ENCODE results near the gene SMIM20. TPM values are rescaled to one million over a fixed set of nuclear protein-coding genes. Genes with fewer than 3 reads are reported as not detected.

The SMIM20 gene
- total and polyA plus RNA-seq, 8 donors = 19.4 to 85.3 (median 43.8) TPM; not detected in 1

DNA sequence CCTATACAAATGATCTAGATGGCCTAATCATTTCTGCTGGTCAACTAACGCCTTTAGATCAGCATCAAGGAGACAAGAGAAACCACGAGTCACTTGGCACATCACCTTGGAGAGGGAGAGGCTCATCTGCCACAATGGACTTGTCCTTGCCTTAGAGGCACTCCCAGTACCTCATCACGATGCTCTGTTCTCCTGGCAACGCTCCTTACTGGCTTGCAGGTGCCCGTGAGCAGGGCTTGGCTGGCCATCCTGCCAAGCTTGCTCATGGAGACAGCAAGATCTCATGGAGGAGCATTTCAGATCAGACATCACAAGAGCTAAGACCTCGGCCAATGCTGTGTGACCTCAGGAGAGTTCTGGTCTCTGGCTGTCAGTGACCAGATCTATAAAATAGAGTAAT lies 2.7 kb upstream of the SMIM20 start:
- Histone ChIP-seq H3K9me3 (no peaks in the 10 kb centered on the region), H3K36me3 (no peaks in the 10 kb centered on the region), H3K4me3 (no peak overlapping the region), H3K27ac (no peak overlapping the region), H3K27me3 (no peaks in the 10 kb centered on the region), H3K4me1 (peaks cover 15 to 25% (median 20%) of the 10 kb centered on the region in 4 donors)
- no peak for DNase-seq
- no peak for TF ChIP-seq POLR2A (IDR thresholded peaks at IDR 0.05)
- intact Hi-C loops (cut with DNase I; ENCODE audit: low total_unique reads) = no loop called here
- WGBS, 5 donors = 75 to 94% (median 75%) methylated on average over 6 of the region's 6 CpGs

DNA sequence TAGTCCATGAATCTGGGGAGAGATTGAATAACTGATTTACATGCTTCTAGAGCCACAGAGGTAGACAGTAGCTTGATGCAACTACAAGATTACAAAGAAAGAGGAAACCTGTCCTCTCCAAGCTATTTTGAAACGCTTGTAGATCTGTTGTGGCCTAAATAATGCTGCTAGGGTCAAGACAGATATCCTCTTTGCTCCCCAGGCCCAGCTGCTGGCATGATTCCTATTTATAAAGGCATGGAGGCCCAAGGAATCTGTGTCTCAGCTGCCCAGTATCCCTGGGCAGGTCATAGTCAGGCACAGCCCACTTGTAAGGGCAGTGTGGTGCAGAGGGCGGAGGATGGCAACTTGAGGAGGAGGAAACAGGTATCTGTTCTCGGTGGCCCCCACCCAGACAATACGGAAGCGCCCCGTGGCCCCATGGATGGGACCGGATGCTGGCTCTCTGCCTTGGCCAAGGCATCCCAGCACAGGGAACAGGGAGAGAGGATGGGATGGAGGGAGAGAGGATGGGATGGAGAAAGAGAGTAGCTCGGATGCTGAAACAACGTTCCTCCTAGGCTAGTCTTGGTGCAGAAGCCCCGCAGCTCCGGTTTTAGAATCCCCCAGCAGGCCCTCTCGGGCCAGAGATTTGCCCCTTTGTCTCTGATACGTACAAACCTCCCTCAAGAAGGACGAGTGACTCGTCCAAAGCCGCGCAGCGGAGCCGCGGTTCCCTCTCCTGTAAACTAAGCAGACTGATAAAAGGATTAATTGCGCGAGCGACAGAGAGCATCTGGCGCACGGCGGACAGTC lies 767 bp upstream of the SMIM20 start:
- H3K27ac ChIP-seq = peak overlapping the region; percentile 53 to 95 (median 92)
- H3K4me3 ChIP-seq = peak overlapping the region; percentile 53 to 72 (median 66)
- DNase-seq = peak; percentile 31 to 55
- peaks cover 0 to 4% (median 0%) of the 10 kb centered on the region in 4 donors for H3K36me3 ChIP-seq
- H3K9me3 ChIP-seq = no peaks in the 10 kb centered on the region
- H3K4me1 ChIP-seq = peaks cover 15 to 25% (median 20%) of the 10 kb centered on the region in 4 donors
- 9 to 18% (median 11%) methylated on average over 25 to 26 of the region's 26 CpGs for WGBS, 5 donors
- intact Hi-C loops (cut with DNase I; ENCODE audit: low total_unique reads) = no loop called here
- TF ChIP-seq EP300 (IDR thresholded peaks at IDR 0.05) = no peak
- TF ChIP-seq POLR2AphosphoS5 (IDR thresholded peaks at IDR 0.05) = no peak
- H3K27me3 ChIP-seq = no peaks in the 10 kb centered on the region

DNA sequence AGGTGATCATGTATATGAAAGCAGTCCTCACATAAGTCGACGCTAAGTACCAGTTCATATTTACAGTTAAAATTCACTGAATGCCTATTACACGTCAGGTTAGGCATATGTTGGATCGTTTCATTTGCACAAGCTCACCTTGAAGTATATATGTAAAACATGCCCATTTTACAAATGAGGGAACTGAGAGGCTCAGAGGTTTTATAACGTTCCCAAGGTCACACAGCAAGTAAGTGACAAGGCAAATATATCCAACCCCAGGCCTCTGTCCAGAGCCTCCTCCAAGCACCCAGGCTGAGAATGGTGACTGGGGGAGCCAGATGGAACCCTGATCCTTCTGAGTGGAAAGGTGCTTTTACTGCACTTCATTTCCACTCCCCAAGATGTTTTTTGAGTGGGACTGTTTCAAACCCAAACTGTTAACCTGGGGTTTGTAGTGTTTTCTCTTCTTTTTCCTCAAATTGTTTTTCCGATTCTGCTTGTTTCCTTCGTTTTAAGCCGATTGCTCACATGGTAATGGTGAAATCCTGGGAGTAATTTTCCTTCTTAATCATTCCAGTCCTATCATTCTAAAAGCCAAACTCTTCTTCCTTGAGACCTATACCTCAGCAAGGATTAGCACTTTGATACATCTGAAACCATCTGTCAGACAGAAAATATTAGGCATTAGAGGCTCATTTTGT lies 791 bp downstream of the SMIM20 start:
- Histone ChIP-seq H3K4me3 (peak overlapping the region; percentile 53 to 72 (median 66)), H3K27ac (peak overlapping the region; percentile 85 to 95 (median 92)), H3K4me1 (peaks cover 15 to 33% (median 22%) of the 10 kb centered on the region in 4 donors), H3K36me3 (peaks cover 0 to 4% (median 0%) of the 10 kb centered on the region in 4 donors), H3K27me3 (no peaks in the 10 kb centered on the region), H3K9me3 (no peaks in the 10 kb centered on the region)
- 51 to 64% (median 55%) methylated on average over 8 of the region's 8 CpGs for WGBS, 5 donors
- TF ChIP-seq POLR2AphosphoS5 (IDR thresholded peaks at IDR 0.05) = no peak
- TF ChIP-seq POLR2A (IDR thresholded peaks at IDR 0.05) = no peak
- no peak for TF ChIP-seq EP300 (IDR thresholded peaks at IDR 0.05)
- TF ChIP-seq, protein P1, sequence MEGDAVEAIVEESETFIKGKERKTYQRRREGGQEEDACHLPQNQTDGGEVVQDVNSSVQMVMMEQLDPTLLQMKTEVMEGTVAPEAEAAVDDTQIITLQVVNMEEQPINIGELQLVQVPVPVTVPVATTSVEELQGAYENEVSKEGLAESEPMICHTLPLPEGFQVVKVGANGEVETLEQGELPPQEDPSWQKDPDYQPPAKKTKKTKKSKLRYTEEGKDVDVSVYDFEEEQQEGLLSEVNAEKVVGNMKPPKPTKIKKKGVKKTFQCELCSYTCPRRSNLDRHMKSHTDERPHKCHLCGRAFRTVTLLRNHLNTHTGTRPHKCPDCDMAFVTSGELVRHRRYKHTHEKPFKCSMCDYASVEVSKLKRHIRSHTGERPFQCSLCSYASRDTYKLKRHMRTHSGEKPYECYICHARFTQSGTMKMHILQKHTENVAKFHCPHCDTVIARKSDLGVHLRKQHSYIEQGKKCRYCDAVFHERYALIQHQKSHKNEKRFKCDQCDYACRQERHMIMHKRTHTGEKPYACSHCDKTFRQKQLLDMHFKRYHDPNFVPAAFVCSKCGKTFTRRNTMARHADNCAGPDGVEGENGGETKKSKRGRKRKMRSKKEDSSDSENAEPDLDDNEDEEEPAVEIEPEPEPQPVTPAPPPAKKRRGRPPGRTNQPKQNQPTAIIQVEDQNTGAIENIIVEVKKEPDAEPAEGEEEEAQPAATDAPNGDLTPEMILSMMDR (IDR thresholded peaks at IDR 0.05) = no peak
- intact Hi-C loops (cut with DNase I; ENCODE audit: low total_unique reads) = no loop called here
- DNase-seq = no peak

DNA sequence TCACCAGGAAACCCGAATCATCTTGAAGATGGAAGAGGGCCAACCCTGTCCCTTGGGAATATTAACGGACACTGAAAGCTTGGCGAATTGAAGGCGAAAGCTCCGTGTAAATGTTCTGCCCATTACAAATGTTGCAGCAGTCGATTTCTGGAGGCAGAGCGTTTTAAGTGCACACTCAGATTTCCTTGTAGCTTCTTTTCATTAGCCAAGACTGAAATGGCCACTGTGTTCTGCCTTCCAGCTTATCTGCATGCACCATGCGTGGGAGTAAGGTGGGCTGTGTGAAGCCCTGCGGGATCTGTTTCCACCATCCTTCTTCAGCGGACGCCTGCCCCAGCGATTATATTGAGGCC lies 1.3 kb downstream of the SMIM20 start:
- WGBS, 5 donors = 75 to 88% (median 85%) methylated on average over 12 of the region's 12 CpGs
- peak in 1 of 2 donors; percentile 60 for DNase-seq
- peaks cover 15 to 37% (median 24%) of the 10 kb centered on the region in 4 donors for H3K4me1 ChIP-seq
- H3K4me3 ChIP-seq = peak overlapping the region in 1 of 4 donors; percentile 63
- peaks cover 0 to 4% (median 0%) of the 10 kb centered on the region in 4 donors for H3K36me3 ChIP-seq
- H3K27me3 ChIP-seq = no peaks in the 10 kb centered on the region
- no peaks in the 10 kb centered on the region for H3K9me3 ChIP-seq
- intact Hi-C loops (cut with DNase I; ENCODE audit: low total_unique reads) = no loop called here
- TF ChIP-seq POLR2AphosphoS5 (IDR thresholded peaks at IDR 0.05) (no peak), EP300 (IDR thresholded peaks at IDR 0.05) (no peak), POLR2A (IDR thresholded peaks at IDR 0.05) (no peak)
- TF ChIP-seq, protein P1 (IDR thresholded peaks at IDR 0.05) = no peak
- peak overlapping the region in 4 of 5 donors; percentile 91 to 95 (median 92) for H3K27ac ChIP-seq

DNA sequence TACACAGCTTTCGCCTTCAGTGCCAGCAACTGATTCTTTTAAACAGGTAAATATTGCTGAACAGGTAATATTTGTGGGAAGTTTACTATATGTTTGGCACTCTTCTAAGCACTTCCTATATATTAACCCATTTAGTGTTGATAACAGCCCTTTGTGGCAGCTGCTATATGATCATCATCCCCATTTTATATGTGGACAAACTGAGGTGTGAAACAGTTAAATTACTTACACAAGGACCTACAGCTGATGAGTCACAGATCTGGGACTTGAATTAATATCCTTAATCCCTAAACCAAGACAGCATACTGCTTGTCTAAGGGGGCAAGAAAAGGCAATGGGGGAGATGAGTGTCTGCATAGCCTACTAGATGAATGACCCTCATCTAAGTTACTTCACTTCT lies 2.9 kb downstream of the SMIM20 start:
- no peak overlapping the region for H3K27ac ChIP-seq
- H3K4me3 ChIP-seq = no peak overlapping the region
- peaks cover 15 to 37% (median 24%) of the 10 kb centered on the region in 4 donors for H3K4me1 ChIP-seq
- intact Hi-C loops (cut with DNase I; ENCODE audit: low total_unique reads) = no loop called here
- 93 to 97% (median 95%) methylated on average over 1 of the region's 1 CpG for WGBS, 5 donors
- peaks cover 0 to 4% (median 0%) of the 10 kb centered on the region in 4 donors for H3K36me3 ChIP-seq
- TF ChIP-seq POLR2A (IDR thresholded peaks at IDR 0.05) = no peak
- no peak for TF ChIP-seq EP300 (IDR thresholded peaks at IDR 0.05)
- TF ChIP-seq POLR2AphosphoS5 (IDR thresholded peaks at IDR 0.05) = no peak
- TF ChIP-seq, protein P1 (IDR thresholded peaks at IDR 0.05) = no peak
- H3K9me3 ChIP-seq = no peaks in the 10 kb centered on the region
- DNase-seq = no peak
- no peaks in the 10 kb centered on the region for H3K27me3 ChIP-seq

Data from stomach (tissue), 9 donors.